ENCODE data around the gene ADISSP. TPM values are rescaled to one million over a fixed set of nuclear protein-coding genes. Genes with fewer than 3 reads are reported as not detected.

ADISSP gene
- total RNA-seq, 1 experiment from 2014 or later = 244 TPM

- Histone ChIP-seq H3K9ac (ENCODE audit: low read length) (no peak overlapping the region), H3K9me2 (replicated peaks; ENCODE audit: low read length) (no peaks in the 10 kb centered on the region), H2AFZ (ENCODE audit: low read length) (no peak overlapping the region), H3K4me3 (ENCODE audit: low read length) (no peak overlapping the region), H3K27me3 (ENCODE audit: low read length) (no peaks in the 10 kb centered on the region), H3F3A (ENCODE audit: low read length, unreplicated experiment) (no peaks in the 10 kb centered on the region), H3K4me1 (ENCODE audit: insufficient read depth, low read length) (no peaks in the 10 kb centered on the region), H4K20me1 (ENCODE audit: low read length) (no peaks in the 10 kb centered on the region), H3K36me3 (ENCODE audit: low read depth, low read length) (no peaks in the 10 kb centered on the region), H3K79me2 (ENCODE audit: low read length) (no peaks in the 10 kb centered on the region), H3K9me3 (ENCODE audit: low read length) (no peaks in the 10 kb centered on the region), H3K4me2 (ENCODE audit: low read length) (no peak overlapping the region), H3K27ac (ENCODE audit: low read length) (no peak overlapping the region)
- no TSS peak for BruUV-seq (replicated peaks)
- TF ChIP-seq EZH2 (IDR thresholded peaks at IDR 0.05; ENCODE audit: low read length, unreplicated experiment) (no peak), EZH2phosphoT487 (IDR thresholded peaks at IDR 0.05; ENCODE audit: borderline replicate concordance, low read length) (no peak)
- TF ChIP-seq, protein P1, sequence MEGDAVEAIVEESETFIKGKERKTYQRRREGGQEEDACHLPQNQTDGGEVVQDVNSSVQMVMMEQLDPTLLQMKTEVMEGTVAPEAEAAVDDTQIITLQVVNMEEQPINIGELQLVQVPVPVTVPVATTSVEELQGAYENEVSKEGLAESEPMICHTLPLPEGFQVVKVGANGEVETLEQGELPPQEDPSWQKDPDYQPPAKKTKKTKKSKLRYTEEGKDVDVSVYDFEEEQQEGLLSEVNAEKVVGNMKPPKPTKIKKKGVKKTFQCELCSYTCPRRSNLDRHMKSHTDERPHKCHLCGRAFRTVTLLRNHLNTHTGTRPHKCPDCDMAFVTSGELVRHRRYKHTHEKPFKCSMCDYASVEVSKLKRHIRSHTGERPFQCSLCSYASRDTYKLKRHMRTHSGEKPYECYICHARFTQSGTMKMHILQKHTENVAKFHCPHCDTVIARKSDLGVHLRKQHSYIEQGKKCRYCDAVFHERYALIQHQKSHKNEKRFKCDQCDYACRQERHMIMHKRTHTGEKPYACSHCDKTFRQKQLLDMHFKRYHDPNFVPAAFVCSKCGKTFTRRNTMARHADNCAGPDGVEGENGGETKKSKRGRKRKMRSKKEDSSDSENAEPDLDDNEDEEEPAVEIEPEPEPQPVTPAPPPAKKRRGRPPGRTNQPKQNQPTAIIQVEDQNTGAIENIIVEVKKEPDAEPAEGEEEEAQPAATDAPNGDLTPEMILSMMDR (conservative IDR thresholded peaks at IDR 0.05; ENCODE audit: low read depth, low read length) = no peak
- ChIA-PET POLR2A (ENCODE audit: unreplicated experiment) (interaction anchor here (0.6 kb wide), 1 partner anchor 89 kb away, joined by 4 read pairs; no protein-coding TSS in a partner anchor), CTCF (no interaction called here)
- DNase-seq (peak; percentile 15), ATAC-seq (no peak)
- intact Hi-C loops (cut with micrococcal nuclease) = no loop called here
Measured at GRCh38 chr20:3744806-3745685, 22.5 kb downstream of the ADISSP start.

- Histone ChIP-seq H3F3A (ENCODE audit: low read length, unreplicated experiment) (no peaks in the 10 kb centered on the region), H3K4me3 (ENCODE audit: low read length) (no peak overlapping the region), H3K27ac (ENCODE audit: low read length) (no peak overlapping the region), H3K4me1 (ENCODE audit: insufficient read depth, low read length) (no peaks in the 10 kb centered on the region), H4K20me1 (ENCODE audit: low read length) (no peaks in the 10 kb centered on the region), H3K36me3 (ENCODE audit: low read depth, low read length) (no peaks in the 10 kb centered on the region), H3K9me3 (ENCODE audit: low read length) (no peaks in the 10 kb centered on the region), H3K4me2 (ENCODE audit: low read length) (no peak overlapping the region), H2AFZ (ENCODE audit: low read length) (no peak overlapping the region), H3K9ac (ENCODE audit: low read length) (no peak overlapping the region), H3K9me2 (replicated peaks; ENCODE audit: low read length) (no peaks in the 10 kb centered on the region), H3K27me3 (ENCODE audit: low read length) (no peaks in the 10 kb centered on the region), H3K79me2 (ENCODE audit: low read length) (no peaks in the 10 kb centered on the region)
- BruUV-seq (replicated peaks) = no TSS peak
- ChIA-PET CTCF (no interaction called here), POLR2A (ENCODE audit: unreplicated experiment) (no interaction called here)
- DNase-seq (no peak), ATAC-seq (no peak)
- TF ChIP-seq EZH2phosphoT487 (IDR thresholded peaks at IDR 0.05; ENCODE audit: borderline replicate concordance, low read length) (no peak), EZH2 (IDR thresholded peaks at IDR 0.05; ENCODE audit: low read length, unreplicated experiment) (no peak)
- TF ChIP-seq, protein P1 (conservative IDR thresholded peaks at IDR 0.05; ENCODE audit: low read depth, low read length) = no peak
- intact Hi-C loops (cut with micrococcal nuclease) = no loop called here
Measured at GRCh38 chr20:3744037-3744436, 23.5 kb downstream of the ADISSP start.

GRCh38 chr20:3743251-3743650, 24.3 kb downstream of the ADISSP start:
- DNase-seq (no peak), ATAC-seq (no peak)
- Histone ChIP-seq H3K9me2 (replicated peaks; ENCODE audit: low read length) (no peaks in the 10 kb centered on the region), H3K4me2 (ENCODE audit: low read length) (no peak overlapping the region), H2AFZ (ENCODE audit: low read length) (no peak overlapping the region), H4K20me1 (ENCODE audit: low read length) (no peaks in the 10 kb centered on the region), H3K27ac (ENCODE audit: low read length) (no peak overlapping the region), H3F3A (ENCODE audit: low read length, unreplicated experiment) (no peaks in the 10 kb centered on the region), H3K4me1 (ENCODE audit: insufficient read depth, low read length) (no peaks in the 10 kb centered on the region), H3K27me3 (ENCODE audit: low read length) (no peaks in the 10 kb centered on the region), H3K4me3 (ENCODE audit: low read length) (no peak overlapping the region), H3K9me3 (ENCODE audit: low read length) (no peaks in the 10 kb centered on the region), H3K79me2 (ENCODE audit: low read length) (no peaks in the 10 kb centered on the region), H3K9ac (ENCODE audit: low read length) (no peak overlapping the region), H3K36me3 (ENCODE audit: low read depth, low read length) (no peaks in the 10 kb centered on the region)
- CTCF ChIA-PET = interaction anchor here (0.7 to 1.0 kb wide), 2 partner anchors 10 to 13 kb away, joined by 6 to 10 read pairs; no protein-coding TSS in a partner anchor
- TF ChIP-seq, protein P1 (conservative IDR thresholded peaks at IDR 0.05; ENCODE audit: low read depth, low read length) = no peak
- no peak for TF ChIP-seq EZH2 (IDR thresholded peaks at IDR 0.05; ENCODE audit: low read length, unreplicated experiment)
- no peak for TF ChIP-seq EZH2phosphoT487 (IDR thresholded peaks at IDR 0.05; ENCODE audit: borderline replicate concordance, low read length)
- POLR2A ChIA-PET (ENCODE audit: unreplicated experiment) = no interaction called here
- no TSS peak for BruUV-seq (replicated peaks)
- intact Hi-C loops (cut with micrococcal nuclease) = no loop called here
